Left cardiac atrium (tissue), 4 donors: ENCODE results near the gene PLXNB1. TPM values are rescaled to one million over a fixed set of nuclear protein-coding genes. Genes with fewer than 3 reads are reported as not detected.
"Not testable (repeated sequence)": the region's sequence is repeated elsewhere in the genome, so short reads cannot be mapped to it uniquely, and the experiment has no call there.

Experiments used
- ATAC-seq, 2 donors: fragments of 200-7000 bp; cut with Tn5 transposase; one replicate each; pipeline ENCODE4 v1.9.1; 2020; ENCODE audit warnings: mild to moderate bottlenecking in 2 of 2, moderate library complexity in 2 of 2
- DNase-seq: peaks from one replicate; pipeline ENCODE4 v3.0.0-alpha.2; 2020
- intact Hi-C, 2 donors: fragments of 100-400 bp; cut with DNase I; formaldehyde crosslinking; loops; one replicate each; pipeline versions ENCODE4 v1.14.1 to v1.15.1; 2022 to 2023
- total RNA-seq, 2 donors: library from RNA; stranded (reverse); fragmentation: NEBNext Ultra II Directional; extraction: Animal tissue kit (Norgen Biotek cat#: 25700); gene quantifications; one replicate each; pipeline ENCODE4 v1.2.1, GENCODE V29; 2021
- donor health status: DM: no; HTN: yes; CAD: no.
- donor health status: DM: no; HTN: yes; CAD: no; lungs with severe emphysema.
- donor health status: DM: yes; HTN: yes; CAD: no.
- donor health status: Dilated cardiomyopathy.

The PLXNB1 gene
- total RNA-seq, 2 donors from 2014 or later = 43.3 to 55.0 TPM

- ATAC-seq (peak; percentile 93 to 95), DNase-seq (peak; percentile 98)
- intact Hi-C loops = loop anchor here in 1 of 2 donors (2.0 to 5.0 kb wide), 2 partner anchors 37 to 83 kb away; partner anchors contain the start of gene SHISA5
Measured at GRCh38 chr3:48465531-48466378, 35.9 kb upstream of the PLXNB1 start.

- DNase-seq = no peak
- intact Hi-C loops = loop anchor here in 1 of 2 donors (2.0 to 5.0 kb wide), 2 partner anchors 37 to 84 kb away; partner anchors contain the start of gene SHISA5
- no peak for ATAC-seq
Measured at GRCh38 chr3:48465237-48465530, 35.3 kb upstream of the PLXNB1 start.

- DNase-seq (no peak), ATAC-seq (no peak)
- intact Hi-C loops = loop anchor here (2.0 to 5.0 kb wide), 3 partner anchors 38 to 84 kb away; partner anchors contain the start of gene SHISA5 (in 1 of the 2)
Measured at GRCh38 chr3:48464713-48465221, 34.9 kb upstream of the PLXNB1 start.

DNA sequence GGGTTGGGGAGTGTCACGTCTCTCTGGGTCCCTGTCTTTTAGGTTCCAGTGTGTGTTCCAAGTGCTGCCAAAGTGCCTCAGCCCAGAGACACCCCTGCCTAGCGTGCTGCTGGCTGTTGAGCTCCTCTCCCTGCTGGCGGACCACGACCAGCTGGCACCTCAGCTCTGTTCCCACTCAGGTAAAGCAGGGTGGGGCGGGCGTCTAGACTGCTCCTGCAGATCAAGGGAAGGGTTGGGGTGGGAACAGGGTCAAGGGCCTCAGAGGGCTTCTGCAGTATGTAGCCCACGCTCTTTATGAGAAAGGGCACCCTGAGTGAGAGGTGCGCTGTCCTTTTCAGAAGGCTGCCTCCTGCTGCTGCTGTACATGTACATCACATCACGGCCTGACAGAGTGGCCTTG lies 33.8 kb upstream of the PLXNB1 start:
- intact Hi-C loops = loop anchor here (2.0 to 5.0 kb wide), 2 partner anchors 84 to 85 kb away; no protein-coding TSS in a partner anchor
- ATAC-seq (no peak), DNase-seq (no peak)

DNA sequence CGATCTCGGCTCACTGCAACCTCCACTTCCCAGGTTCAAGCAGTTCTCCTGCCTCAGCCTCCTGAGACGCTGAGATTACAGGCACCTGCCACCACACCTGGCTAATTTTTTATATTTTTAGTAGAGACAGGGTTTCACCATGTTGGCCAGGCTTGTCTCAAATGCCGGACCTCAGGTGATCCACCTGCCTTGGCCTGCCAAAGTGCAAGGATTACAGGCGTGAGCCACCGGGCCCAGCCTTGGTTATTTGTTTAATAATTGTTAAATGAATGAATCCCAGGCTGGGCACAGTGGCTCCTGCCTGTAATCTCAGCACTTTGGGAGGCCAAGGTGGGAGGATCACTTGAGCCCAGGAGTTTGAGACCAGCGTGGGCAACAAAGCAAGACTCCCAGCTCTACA lies 31.9 kb upstream of the PLXNB1 start:
- intact Hi-C loops = loop anchor here in 1 of 2 donors (5.0 kb wide), 1 partner anchor 86 kb away; no protein-coding TSS in a partner anchor
- not testable (repeated sequence) for ATAC-seq, DNase-seq

- DNase-seq = no peak
- ATAC-seq = no peak
- intact Hi-C loops = loop anchor here in 1 of 2 donors (5.0 kb wide), 1 partner anchor 87 kb away; no protein-coding TSS in a partner anchor
Measured at GRCh38 chr3:48460517-48460902, 30.6 kb upstream of the PLXNB1 start.

GRCh38 chr3:48459773-48460516 lies 30.1 kb upstream of the PLXNB1 start:
- intact Hi-C loops = loop anchor here in 1 of 2 donors (5.0 kb wide), 1 partner anchor 87 kb away; no protein-coding TSS in a partner anchor
- ATAC-seq (no peak), DNase-seq (no peak)

GRCh38 chr3:48459331-48459730 lies 29.4 kb upstream of the PLXNB1 start:
- DNase-seq (no peak), ATAC-seq (no peak)
- intact Hi-C loops = no loop called here

DNA sequence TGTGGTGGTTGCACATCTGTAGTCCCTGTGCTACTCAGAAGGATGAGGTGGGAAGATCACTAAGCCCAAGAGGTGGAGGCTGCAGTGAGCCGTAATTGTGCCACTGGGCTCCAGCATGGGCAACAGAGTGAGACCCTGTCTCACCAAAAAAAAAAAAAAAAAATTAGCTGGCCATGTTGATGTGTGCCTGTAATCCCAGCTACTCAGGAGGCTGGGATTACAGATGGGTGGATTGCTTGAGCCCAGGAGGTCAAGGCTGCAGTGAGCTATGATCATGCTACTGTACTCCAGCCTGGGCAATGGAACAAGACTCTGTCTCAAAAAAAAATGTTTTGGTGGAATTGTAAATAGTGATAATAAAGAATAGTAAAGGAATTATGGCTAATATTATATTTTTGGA lies 26.6 kb upstream of the PLXNB1 start:
- ATAC-seq (no peak), DNase-seq (no peak)
- intact Hi-C loops = no loop called here

DNA sequence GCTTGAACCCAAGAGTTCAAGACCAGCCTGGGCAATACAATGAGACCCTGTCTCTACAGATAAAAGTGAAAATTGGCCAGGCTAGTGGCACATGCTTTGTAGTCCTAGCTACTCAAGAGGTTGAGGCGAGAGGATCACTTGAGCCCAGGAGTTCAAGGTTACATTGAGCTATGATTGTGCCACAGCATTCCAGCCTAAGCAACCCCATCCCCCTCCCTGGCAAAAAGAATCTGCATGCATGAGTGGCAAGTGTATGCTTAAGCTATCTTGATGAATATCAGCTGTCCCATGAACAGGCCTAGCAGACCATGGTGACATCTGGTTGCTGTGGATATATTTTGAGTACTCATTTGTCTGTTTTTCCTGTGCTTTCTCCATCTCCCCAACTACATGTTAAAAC lies 21.4 kb upstream of the PLXNB1 start:
- no peak for ATAC-seq
- DNase-seq = no peak
- intact Hi-C loops = no loop called here

- ATAC-seq (peak; percentile 98 to 99), DNase-seq (peak; percentile 94)
- intact Hi-C loops = no loop called here
Measured at GRCh38 chr3:48446425-48447193, 16.7 kb upstream of the PLXNB1 start, which contains the start of gene ATRIP. Gene ATRIP (plus strand): TSS chr3:48446737. CDS start chr3:48446846, 109 bp downstream.

GRCh38 chr3:48446043-48446424 lies 16.1 kb upstream of the PLXNB1 start:
- intact Hi-C loops = no loop called here

GRCh38 chr3:48445277-48445882 lies 15.5 kb upstream of the PLXNB1 start:
- DNase-seq (no peak), ATAC-seq (no peak)
- intact Hi-C loops = no loop called here

More at GRCh38 chr3:48446043-48446424, 16.1 kb upstream of the PLXNB1 start:
- DNase-seq (no peak), ATAC-seq (no peak)

DNA sequence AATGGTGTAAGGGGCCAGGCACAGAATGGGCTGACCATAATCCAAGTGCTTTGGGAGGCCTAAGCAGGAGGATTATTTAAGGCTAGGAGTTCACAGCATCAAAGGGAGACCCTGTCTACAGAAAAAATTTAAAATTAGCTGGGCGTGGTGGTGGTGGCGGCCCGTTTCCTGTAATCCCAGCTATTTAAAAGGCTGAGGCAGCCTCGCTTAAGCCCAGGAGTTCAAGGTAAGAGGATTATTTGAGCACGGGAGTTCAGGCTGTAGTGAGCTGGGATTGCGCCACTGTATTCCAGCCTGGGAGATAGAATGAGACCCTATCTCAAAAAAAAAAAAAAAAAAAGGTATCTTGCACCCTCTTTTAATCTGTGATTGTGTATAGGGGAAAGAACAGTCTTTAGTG lies 12.1 kb upstream of the PLXNB1 start:
- ATAC-seq (no peak), DNase-seq (no peak)
- intact Hi-C loops = no loop called here

GRCh38 chr3:48440590-48440958 lies 10.7 kb upstream of the PLXNB1 start:
- intact Hi-C loops = no loop called here
- DNase-seq = no peak

DNA sequence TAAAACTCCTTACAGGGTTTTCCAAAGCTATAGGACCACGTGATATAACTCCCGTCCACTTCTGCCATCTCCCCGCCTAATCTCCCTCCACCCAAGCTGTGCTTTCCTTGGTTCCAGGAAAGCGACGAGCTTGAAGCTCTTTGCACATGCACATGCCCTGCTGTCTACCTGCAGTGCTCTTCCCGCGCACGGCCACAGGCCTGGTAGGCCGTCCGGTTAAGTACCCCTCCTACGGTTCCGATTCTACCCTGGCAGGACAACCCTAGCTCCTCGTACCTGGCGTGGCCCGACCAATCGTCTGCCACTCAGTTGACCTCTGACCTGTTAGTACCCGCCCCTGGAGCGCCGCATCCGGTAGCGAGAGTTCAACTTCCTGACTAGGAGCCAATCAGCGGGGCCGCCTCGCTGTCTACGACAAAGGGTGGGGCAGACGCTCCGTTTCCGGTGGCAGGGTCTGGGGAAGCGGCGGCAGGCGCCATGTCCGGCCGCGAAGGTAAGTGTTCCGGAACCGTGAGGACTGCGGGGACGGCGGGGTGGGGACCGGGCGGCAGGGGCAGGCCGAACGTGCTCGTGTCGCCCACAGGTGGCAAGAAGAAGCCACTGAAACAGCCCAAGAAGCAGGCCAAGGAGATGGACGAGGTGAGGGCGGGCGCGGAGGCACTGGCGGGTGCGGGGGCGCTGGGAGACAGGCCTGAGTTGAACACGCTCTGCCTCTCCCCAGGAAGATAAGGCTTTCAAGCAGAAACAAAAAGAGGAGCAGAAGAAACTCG lies 10.1 kb upstream of the PLXNB1 start, which contains the start of the genes CCDC51 and TMA7:
CCDC51 (minus strand) TSS at position 300 of the 770 bp plus-strand sequence. CDS start 4,991 bp downstream, outside the sequence.
TMA7 (plus strand) TSS at position 438 of the 770 bp plus-strand sequence; CDS start at position 478, 40 bp downstream.
- peak; percentile 98 to 100 for ATAC-seq
- DNase-seq = peak; percentile 99
- intact Hi-C loops = loop anchor here in 1 of 2 donors (5.0 kb wide), 1 partner anchor 168 kb away; no protein-coding TSS in a partner anchor

More at GRCh38 chr3:48440590-48440958, 10.7 kb upstream of the PLXNB1 start:
- peak; percentile 4 to 10 for ATAC-seq

- intact Hi-C loops = loop anchor here in 1 of 2 donors (5.0 kb wide), 1 partner anchor 166 kb away; no protein-coding TSS in a partner anchor
- DNase-seq (no peak), ATAC-seq (no peak)
Measured at GRCh38 chr3:48437812-48438211, 7.9 kb upstream of the PLXNB1 start.
